ENCODE measurements around the gene SLC30A2. TPM values are rescaled to one million over a fixed set of nuclear protein-coding genes. Genes with fewer than 3 reads are reported as not detected.

SLC30A2 gene
- total and polyA plus RNA-seq, 10 of the 15 experiments (the other 5 are each of a cell fraction or from before 2014, with no cell fraction given) = 0.13 TPM; not detected in 9

GRCh38 chr1:25997828-25998761 lies 47.8 kb downstream of the SLC30A2 start, which contains the start of gene PAFAH2 (continued):
- TF ChIP-seq, protein P1, sequence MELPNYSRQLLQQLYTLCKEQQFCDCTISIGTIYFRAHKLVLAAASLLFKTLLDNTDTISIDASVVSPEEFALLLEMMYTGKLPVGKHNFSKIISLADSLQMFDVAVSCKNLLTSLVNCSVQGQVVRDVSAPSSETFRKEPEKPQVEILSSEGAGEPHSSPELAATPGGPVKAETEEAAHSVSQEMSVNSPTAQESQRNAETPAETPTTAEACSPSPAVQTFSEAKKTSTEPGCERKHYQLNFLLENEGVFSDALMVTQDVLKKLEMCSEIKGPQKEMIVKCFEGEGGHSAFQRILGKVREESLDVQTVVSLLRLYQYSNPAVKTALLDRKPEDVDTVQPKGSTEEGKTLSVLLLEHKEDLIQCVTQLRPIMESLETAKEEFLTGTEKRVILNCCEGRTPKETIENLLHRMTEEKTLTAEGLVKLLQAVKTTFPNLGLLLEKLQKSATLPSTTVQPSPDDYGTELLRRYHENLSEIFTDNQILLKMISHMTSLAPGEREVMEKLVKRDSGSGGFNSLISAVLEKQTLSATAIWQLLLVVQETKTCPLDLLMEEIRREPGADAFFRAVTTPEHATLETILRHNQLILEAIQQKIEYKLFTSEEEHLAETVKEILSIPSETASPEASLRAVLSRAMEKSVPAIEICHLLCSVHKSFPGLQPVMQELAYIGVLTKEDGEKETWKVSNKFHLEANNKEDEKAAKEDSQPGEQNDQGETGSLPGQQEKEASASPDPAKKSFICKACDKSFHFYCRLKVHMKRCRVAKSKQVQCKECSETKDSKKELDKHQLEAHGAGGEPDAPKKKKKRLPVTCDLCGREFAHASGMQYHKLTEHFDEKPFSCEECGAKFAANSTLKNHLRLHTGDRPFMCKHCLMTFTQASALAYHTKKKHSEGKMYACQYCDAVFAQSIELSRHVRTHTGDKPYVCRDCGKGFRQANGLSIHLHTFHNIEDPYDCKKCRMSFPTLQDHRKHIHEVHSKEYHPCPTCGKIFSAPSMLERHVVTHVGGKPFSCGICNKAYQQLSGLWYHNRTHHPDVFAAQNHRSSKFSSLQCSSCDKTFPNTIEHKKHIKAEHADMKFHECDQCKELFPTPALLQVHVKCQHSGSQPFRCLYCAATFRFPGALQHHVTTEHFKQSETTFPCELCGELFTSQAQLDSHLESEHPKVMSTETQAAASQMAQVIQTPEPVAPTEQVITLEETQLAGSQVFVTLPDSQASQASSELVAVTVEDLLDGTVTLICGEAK (IDR thresholded peaks at IDR 0.05; ENCODE audit: borderline replicate concordance) = peak; percentile 95
- TF ChIP-seq BHLHE40 (IDR thresholded peaks at IDR 0.05; ENCODE audit: borderline replicate concordance in 1 of 2, low read depth in 2 of 2, low read length in 1 of 2) (peak; percentile 93 to 96), HSF1 (IDR thresholded peaks at IDR 0.05; ENCODE audit: low read depth, low read length) (peak; percentile 90), SMAD5 (IDR thresholded peaks at IDR 0.05; ENCODE audit: low read depth) (no peak), SP1 (IDR thresholded peaks at IDR 0.05; ENCODE audit: low read depth, low read length) (peak; percentile 79), MYC (IDR thresholded peaks at IDR 0.05; ENCODE audit: insufficient read depth, insufficient read length, insufficient replicate concordance, low read length, severe bottlenecking) (peak; percentile 59), SMAD1 (IDR thresholded peaks at IDR 0.05; ENCODE audit: low read depth, partially characterized antibody) (peak; percentile 21), MLLT1 (IDR thresholded peaks at IDR 0.05) (peak; percentile 94), WRNIP1 (IDR thresholded peaks at IDR 0.05; ENCODE audit: borderline replicate concordance, low read depth, low read length) (0 out of 2 replicates have a peak, but pooled peaks have one; percentile 90), KAT2A (conservative IDR thresholded peaks at IDR 0.05; ENCODE audit: control insufficient read depth, low read depth, low read length) (no peak), SREBF2 (IDR thresholded peaks at IDR 0.05; ENCODE audit: low read length) (0 out of 2 replicates have a peak, but pooled peaks have one; percentile 34), TARDBP (IDR thresholded peaks at IDR 0.05; ENCODE audit: borderline replicate concordance) (peak; percentile 97), RCOR1 (conservative IDR thresholded peaks at IDR 0.05; ENCODE audit: low read depth, low read length) (peak; percentile 86; the same call in 1 of the 2 replicates), RELB (IDR thresholded peaks at IDR 0.05; ENCODE audit: low read depth) (peak; percentile 56)
- TF ChIP-seq, protein P2, sequence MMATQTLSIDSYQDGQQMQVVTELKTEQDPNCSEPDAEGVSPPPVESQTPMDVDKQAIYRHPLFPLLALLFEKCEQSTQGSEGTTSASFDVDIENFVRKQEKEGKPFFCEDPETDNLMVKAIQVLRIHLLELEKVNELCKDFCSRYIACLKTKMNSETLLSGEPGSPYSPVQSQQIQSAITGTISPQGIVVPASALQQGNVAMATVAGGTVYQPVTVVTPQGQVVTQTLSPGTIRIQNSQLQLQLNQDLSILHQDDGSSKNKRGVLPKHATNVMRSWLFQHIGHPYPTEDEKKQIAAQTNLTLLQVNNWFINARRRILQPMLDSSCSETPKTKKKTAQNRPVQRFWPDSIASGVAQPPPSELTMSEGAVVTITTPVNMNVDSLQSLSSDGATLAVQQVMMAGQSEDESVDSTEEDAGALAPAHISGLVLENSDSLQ (IDR thresholded peaks at IDR 0.05) = peak; percentile 86
- TF ChIP-seq, protein P3, sequence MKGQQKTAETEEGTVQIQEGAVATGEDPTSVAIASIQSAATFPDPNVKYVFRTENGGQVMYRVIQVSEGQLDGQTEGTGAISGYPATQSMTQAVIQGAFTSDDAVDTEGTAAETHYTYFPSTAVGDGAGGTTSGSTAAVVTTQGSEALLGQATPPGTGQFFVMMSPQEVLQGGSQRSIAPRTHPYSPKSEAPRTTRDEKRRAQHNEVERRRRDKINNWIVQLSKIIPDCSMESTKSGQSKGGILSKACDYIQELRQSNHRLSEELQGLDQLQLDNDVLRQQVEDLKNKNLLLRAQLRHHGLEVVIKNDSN (IDR thresholded peaks at IDR 0.05; ENCODE audit: borderline replicate concordance, extremely low read length, insufficient read depth, low read depth, low read length) = peak; percentile 89
